Keratinocyte (primary cell): ENCODE data around the gene PLAU. TPM values are rescaled to one million over a fixed set of nuclear protein-coding genes. Genes with fewer than 3 reads are reported as not detected.

ENCODE experiments used
- DNase-seq: peaks from one replicate; pipeline ENCODE4 v3.0.0-alpha.2; 2011; ENCODE audit warnings: low read depth, missing footprints, low spot score
- FAIRE-seq: peaks from 2 replicates; lab custom pipeline; 2011; peaks lifted over from hg19 to GRCh38; lab: Jason Lieb, UNC
- H2AFZ ChIP-seq: 2 replicates; pipeline ENCODE4 v1.6.0; 2012; ENCODE audit warnings: low read length, control low read depth, inconsistent platforms; ENCODE audit not compliant: control insufficient read depth
- H3K27ac ChIP-seq: 2 replicates; pipeline ENCODE4 v1.5.1; 2011; ENCODE audit warnings: low read length; ENCODE audit not compliant: control insufficient read depth, insufficient read depth
- H3K27me3 ChIP-seq: 3 replicates; pipeline ENCODE4 v1.6.0; 2011; ENCODE audit warnings: low read length; ENCODE audit not compliant: control insufficient read depth, insufficient read depth; ENCODE audit errors: extremely low read depth
- H3K36me3 ChIP-seq, 2 experiments: 2 replicates in 1 of 2; 3 replicates in 1 of 2; pipeline ENCODE4 v1.5.1; 2011; ENCODE audit warnings: low read length in 2 of 2, mild to moderate bottlenecking in 1 of 2; ENCODE audit not compliant: control insufficient read depth in 2 of 2, insufficient read depth in 2 of 2; ENCODE audit errors: extremely low read depth in 1 of 2
- H3K4me1 ChIP-seq: 3 replicates; pipeline ENCODE4 v1.5.1; 2011; ENCODE audit warnings: low read length; ENCODE audit not compliant: control insufficient read depth, insufficient read depth; ENCODE audit errors: extremely low read depth
- H3K4me2 ChIP-seq: 3 replicates; pipeline ENCODE4 v1.6.0; 2011; ENCODE audit warnings: low read depth, low read length; ENCODE audit not compliant: control insufficient read depth, insufficient read depth; ENCODE audit errors: extremely low read depth
- H3K4me3 ChIP-seq, 3 experiments: fragments of 200-600 bp in 1 of 3; sonication (generic) in 1 of 3; 2 replicates in 2 of 3; 3 replicates in 1 of 3; pipeline ENCODE4 v1.5.1; 2011 to 2016; ENCODE audit warnings: low read length in 3 of 3, mild to moderate bottlenecking in 3 of 3, control low read depth in 2 of 3, inconsistent platforms in 1 of 3, low read depth in 1 of 3, mixed read lengths in 1 of 3, mixed run types in 1 of 3, moderate library complexity in 1 of 3; ENCODE audit not compliant: control insufficient read depth in 2 of 3, insufficient read depth in 2 of 3; ENCODE audit errors: extremely low read depth in 1 of 3
- H3K79me2 ChIP-seq: 2 replicates; pipeline ENCODE4 v1.6.0; 2012; ENCODE audit warnings: low read length; ENCODE audit not compliant: control insufficient read depth, insufficient read depth
- H3K9ac ChIP-seq: 3 replicates; pipeline ENCODE4 v1.6.0; 2011; ENCODE audit warnings: low read length; ENCODE audit not compliant: control insufficient read depth, insufficient read depth; ENCODE audit errors: extremely low read depth
- H3K9me1 ChIP-seq: 3 replicates; pipeline ENCODE4 v1.6.0; 2011; ENCODE audit warnings: low read length; ENCODE audit not compliant: control insufficient read depth, insufficient read depth; ENCODE audit errors: extremely low read depth
- H3K9me3 ChIP-seq: 2 replicates; pipeline ENCODE4 v1.5.1; 2012; ENCODE audit warnings: low read depth, low read length; ENCODE audit not compliant: control insufficient read depth
- H4K20me1 ChIP-seq: 3 replicates; pipeline ENCODE4 v1.6.0; 2011; ENCODE audit warnings: low read length; ENCODE audit not compliant: control insufficient read depth, insufficient read depth; ENCODE audit errors: extremely low read depth
- EZH2 ChIP-seq: IDR thresholded peaks from one replicate; pipeline ENCODE4 v1.6.1; 2012; ENCODE audit warnings: inconsistent platforms, mild to moderate bottlenecking, low read length, moderate library complexity
- dilution Hi-C: fragments of 300-500 bp; cut with MboI; formaldehyde crosslinking; loops from one replicate; pipeline ENCODE4 v1.7.0; 2020; ENCODE audit warnings: low sequenced_read_pairs; ENCODE audit not compliant: extremely low pct_ligation_motif_present
- polyA plus RNA-seq, 5 experiments: library from polyadenylated mRNA; depleted of rRNA in 3 of 5; stranded (reverse) in 3 of 5; stranded (forward) in 1 of 5; unstranded in 1 of 5; fragments of >200 nt; gene quantifications; 1 replicate in 1 of 5; 2 replicates in 3 of 5; 3 replicates in 1 of 5; pipeline versions ENCODE4 v1.2.1 to v1.2.3, GENCODE V29; 2011 to 2012; ENCODE audit warnings: missing spikeins in 2 of 5, low read depth in 1 of 5, low replicate concordance in 1 of 5
- TF ChIP-seq, protein P1 (sequence below), 3 experiments: IDR thresholded peaks in 1 of 3; conservative IDR thresholded peaks in 1 of 3; optimal IDR thresholded peaks in 1 of 3; 2 replicates in 2 of 3; 3 replicates in 1 of 3; pipeline versions ENCODE3 to v1.5.1; 2011; ENCODE audit warnings: low read length in 3 of 3, mild to moderate bottlenecking in 3 of 3, moderate library complexity in 2 of 3, control low read depth in 1 of 3, inconsistent platforms in 1 of 3; ENCODE audit not compliant: insufficient read depth in 2 of 3; ENCODE audit errors: extremely low read depth in 1 of 3

PLAU gene
- polyA plus RNA-seq, 1 donor (not counting 4 experiments of a cell fraction or from before 2014, with no cell fraction given): 262 TPM

GRCh38 chr10:73920089-73920488, 9.2 kb downstream of the PLAU start:
- Histone ChIP-seq H3K4me3 (peak overlapping the region in 1 of 3 experiments; percentile 16), H4K20me1 (peaks cover 7% of the 10 kb centered on the region), H3K4me1 (peaks cover 25% of the 10 kb centered on the region), H3K27ac (peak overlapping the region; percentile 83), H3K9me3 (no peaks in the 10 kb centered on the region), H2AFZ (no peak overlapping the region), H3K27me3 (no peaks in the 10 kb centered on the region), H3K9ac (peak overlapping the region; percentile 60), H3K36me3 (peaks cover 10 to 19% of the 10 kb centered on the region in 2 experiments), H3K9me1 (no peaks in the 10 kb centered on the region), H3K79me2 (peaks cover 6% of the 10 kb centered on the region), H3K4me2 (peak overlapping the region; percentile 43)
- no peak for DNase-seq
- TF ChIP-seq, protein P1, sequence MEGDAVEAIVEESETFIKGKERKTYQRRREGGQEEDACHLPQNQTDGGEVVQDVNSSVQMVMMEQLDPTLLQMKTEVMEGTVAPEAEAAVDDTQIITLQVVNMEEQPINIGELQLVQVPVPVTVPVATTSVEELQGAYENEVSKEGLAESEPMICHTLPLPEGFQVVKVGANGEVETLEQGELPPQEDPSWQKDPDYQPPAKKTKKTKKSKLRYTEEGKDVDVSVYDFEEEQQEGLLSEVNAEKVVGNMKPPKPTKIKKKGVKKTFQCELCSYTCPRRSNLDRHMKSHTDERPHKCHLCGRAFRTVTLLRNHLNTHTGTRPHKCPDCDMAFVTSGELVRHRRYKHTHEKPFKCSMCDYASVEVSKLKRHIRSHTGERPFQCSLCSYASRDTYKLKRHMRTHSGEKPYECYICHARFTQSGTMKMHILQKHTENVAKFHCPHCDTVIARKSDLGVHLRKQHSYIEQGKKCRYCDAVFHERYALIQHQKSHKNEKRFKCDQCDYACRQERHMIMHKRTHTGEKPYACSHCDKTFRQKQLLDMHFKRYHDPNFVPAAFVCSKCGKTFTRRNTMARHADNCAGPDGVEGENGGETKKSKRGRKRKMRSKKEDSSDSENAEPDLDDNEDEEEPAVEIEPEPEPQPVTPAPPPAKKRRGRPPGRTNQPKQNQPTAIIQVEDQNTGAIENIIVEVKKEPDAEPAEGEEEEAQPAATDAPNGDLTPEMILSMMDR (optimal IDR thresholded peaks at IDR 0.05 in 1 of 3, IDR thresholded peaks at IDR 0.05 in 1 of 3, conservative IDR thresholded peaks at IDR 0.05 in 1 of 3; ENCODE audit: extremely low read depth in 1 of 3, insufficient read depth in 2 of 3, low read length in 3 of 3): peak in 2 of 3 experiments; percentile 13 to 14
- TF ChIP-seq EZH2: no peak
- FAIRE-seq: peak; percentile 89
- dilution Hi-C loops: no loop called here

- TF ChIP-seq, protein P1 (optimal IDR thresholded peaks at IDR 0.05 in 1 of 3, IDR thresholded peaks at IDR 0.05 in 1 of 3, conservative IDR thresholded peaks at IDR 0.05 in 1 of 3; ENCODE audit: extremely low read depth in 1 of 3, insufficient read depth in 2 of 3, low read length in 3 of 3): no peak
- no peak for TF ChIP-seq EZH2
Observed at GRCh38 chr10:73922007-73922863, 11.3 kb downstream of the PLAU start.

More at GRCh38 chr10:73922007-73922863, 11.3 kb downstream of the PLAU start:
- no peak for FAIRE-seq
- H3K79me2 ChIP-seq: no peaks in the 10 kb centered on the region
- H2AFZ ChIP-seq: no peak overlapping the region
- no peaks in the 10 kb centered on the region for H4K20me1 ChIP-seq
- H3K4me2 ChIP-seq: no peak overlapping the region
- no peak overlapping the region for H3K9ac ChIP-seq
- dilution Hi-C loops: no loop called here
- no peaks in the 10 kb centered on the region for H3K9me3 ChIP-seq
- no peaks in the 10 kb centered on the region for H3K9me1 ChIP-seq
- H3K4me3 ChIP-seq: no peak overlapping the region
- H3K27ac ChIP-seq: no peak overlapping the region
- peaks cover 17% of the 10 kb centered on the region for H3K4me1 ChIP-seq
- no peaks in the 10 kb centered on the region for H3K36me3 ChIP-seq
- no peak for DNase-seq
- no peaks in the 10 kb centered on the region for H3K27me3 ChIP-seq
